WTC11 (cell line): Measurements from ENCODE around the gene SEMA4F. TPM values are rescaled to one million over a fixed set of nuclear protein-coding genes. Genes with fewer than 3 reads are reported as not detected.

Experiments
- ATAC-seq: fragments of 200-7000 bp; cut with Tn5 transposase; 2 replicates; pipeline ENCODE4 v1.10.0; 2021; ENCODE audit warnings: mild to moderate bottlenecking, moderate library complexity
- CTCF ChIA-PET: fragments of 300-600 bp; sonication (Branson Sonifier 250); formaldehyde crosslinking; loops from one replicate; lab custom pipeline; 2021; ENCODE audit warnings: antibody characterized with exemption; lab: Charles Lee
- POLR2A ChIA-PET: fragments of 350-600 bp; sonication (Branson Sonifier 250); formaldehyde crosslinking; loops from one replicate; lab custom pipeline; 2021; ENCODE audit warnings: antibody characterized with exemption; lab: Charles Lee
- DNase-seq: peaks from one replicate; pipeline ENCODE4 v3.0.0; 2021; ENCODE audit warnings: low spot score
- H3K27ac Mint-ChIP-seq: 2 replicates; pipeline ENCODE4 v1.8.0; 2021; ENCODE audit warnings: mixed read lengths
- H3K27me3 Mint-ChIP-seq: 2 replicates; pipeline ENCODE4 v1.8.0; 2021; ENCODE audit warnings: low read depth, mild to moderate bottlenecking, moderate library complexity, mixed read lengths
- H3K36me3 Mint-ChIP-seq: 2 replicates; pipeline ENCODE4 v1.8.0; 2021; ENCODE audit warnings: mixed read lengths
- H3K4me1 Mint-ChIP-seq: 2 replicates; pipeline ENCODE4 v1.8.0; 2022; ENCODE audit warnings: mixed read lengths
- H3K4me3 Mint-ChIP-seq: 2 replicates; pipeline ENCODE4 v1.8.0; 2021; ENCODE audit warnings: mild to moderate bottlenecking, moderate library complexity, mixed read lengths
- H3K9me3 Mint-ChIP-seq: 2 replicates; pipeline ENCODE4 v1.8.0; 2021; ENCODE audit warnings: mixed read lengths
- AFF4 ChIP-seq: sonication (generic); formaldehyde crosslinking; IDR thresholded peaks from 2 replicates; pipeline ENCODE4 v1.8.1; 2023; ENCODE audit warnings: mild to moderate bottlenecking, missing genetic modification reagents, borderline replicate concordance
- AR ChIP-seq: fragments of 250-450 bp; sonication (Bioruptor Pico); IDR thresholded peaks from 2 replicates; pipeline ENCODE4 v1.9.0; 2021; ENCODE audit warnings: mild to moderate bottlenecking
- ARID4B ChIP-seq: sonication (generic); formaldehyde crosslinking; IDR thresholded peaks from 2 replicates; pipeline ENCODE4 v1.8.0; 2023; ENCODE audit warnings: missing genetic modification reagents, mild to moderate bottlenecking, borderline replicate concordance
- CTCF ChIP-seq: fragments of 200-600 bp; IDR thresholded peaks from 2 replicates; pipeline ENCODE4 v1.8.0; 2022; ENCODE audit warnings: antibody characterized with exemption
- ETV6 ChIP-seq: sonication (generic); formaldehyde crosslinking; IDR thresholded peaks from 2 replicates; pipeline ENCODE4 v1.8.1; 2022; ENCODE audit warnings: mild to moderate bottlenecking, missing genetic modification reagents
- JAZF1 ChIP-seq: fragments of 250-450 bp; sonication (Bioruptor Pico); IDR thresholded peaks from 2 replicates; pipeline ENCODE4 v1.9.0; 2021; ENCODE audit warnings: moderate library complexity, mild to moderate bottlenecking, inconsistent platforms
- MAX ChIP-seq: sonication (generic); formaldehyde crosslinking; IDR thresholded peaks from 2 replicates; pipeline ENCODE4 v1.8.0; 2022; ENCODE audit warnings: mild to moderate bottlenecking, missing genetic modification reagents
- MYBL2 ChIP-seq: sonication (generic); formaldehyde crosslinking; IDR thresholded peaks from 2 replicates; pipeline ENCODE4 v1.8.1; 2023; ENCODE audit warnings: mild to moderate bottlenecking, moderate library complexity, missing genetic modification reagents
- NR2C2 ChIP-seq: sonication (generic); formaldehyde crosslinking; IDR thresholded peaks from 2 replicates; pipeline ENCODE4 v1.8.0; 2022; ENCODE audit warnings: mild to moderate bottlenecking, missing genetic modification reagents
- SOX15 ChIP-seq: fragments of 250-450 bp; sonication (Bioruptor Pico); IDR thresholded peaks from 2 replicates; pipeline ENCODE4 v1.9.0; 2021; ENCODE audit warnings: mild to moderate bottlenecking
- STAT6 ChIP-seq: sonication (generic); formaldehyde crosslinking; conservative IDR thresholded peaks from 2 replicates; pipeline ENCODE4 v1.8.1; 2023; ENCODE audit warnings: mild to moderate bottlenecking, low read depth, missing genetic modification reagents, moderate library complexity
- ZNF423 ChIP-seq: fragments of 250-450 bp; sonication (Bioruptor Pico); IDR thresholded peaks from 2 replicates; pipeline ENCODE4 v2.1.2; 2022; ENCODE audit warnings: mild to moderate bottlenecking, moderate library complexity
- ZNF425 ChIP-seq: fragments of 250-450 bp; sonication (Bioruptor Pico); conservative IDR thresholded peaks from 2 replicates; pipeline ENCODE4 v1.9.0; 2021; ENCODE audit warnings: mild to moderate bottlenecking
- ZNF671 ChIP-seq: fragments of 250-450 bp; sonication (Bioruptor Pico); IDR thresholded peaks from 2 replicates; pipeline ENCODE4 v1.8.0; 2021; ENCODE audit warnings: mild to moderate bottlenecking
- total RNA-seq: library from RNA; stranded (reverse); gene quantifications from 3 replicates; pipeline ENCODE4 v1.2.3, GENCODE V29; 2021

The SEMA4F gene
- total RNA-seq, 1 experiment from 2014 or later: 5.7 TPM

- peaks cover 9% of the 10 kb centered on the region for H3K4me1 Mint-ChIP-seq
- no peak for ATAC-seq
- 0 out of 2 replicates have a peak, but pooled peaks cover 5% of the 10 kb centered on the region for H3K36me3 Mint-ChIP-seq
- no peak for DNase-seq
- POLR2A ChIA-PET: no interaction called here
- no peaks in the 10 kb centered on the region; the same call in 1 of the 2 replicates for H3K27me3 Mint-ChIP-seq
- H3K4me3 Mint-ChIP-seq: no peak overlapping the region
- no peak overlapping the region for H3K27ac Mint-ChIP-seq
- no peak for TF ChIP-seq AR (CRISPR knock-in tag)
- CTCF ChIA-PET: interaction anchor here (1.4 kb wide), 1 partner anchor 15 kb away, joined by 6 read pairs; no protein-coding TSS in a partner anchor
- peaks cover 5% of the 10 kb centered on the region; the same call in 1 of the 2 replicates for H3K9me3 Mint-ChIP-seq
Observed at GRCh38 chr2:74617122-74617521, 36.9 kb upstream of the SEMA4F start.

GRCh38 chr2:74618410-74619083 is 35.5 kb upstream of the SEMA4F start:
- CTCF ChIA-PET: interaction anchor here (1.4 kb wide), 1 partner anchor 14 kb away, joined by 6 read pairs; no protein-coding TSS in a partner anchor
- POLR2A ChIA-PET: no interaction called here
- no peak for DNase-seq
- H3K9me3 Mint-ChIP-seq: no peaks in the 10 kb centered on the region
- H3K27ac Mint-ChIP-seq: no peak overlapping the region
- H3K36me3 Mint-ChIP-seq: no peaks in the 10 kb centered on the region
- H3K4me1 Mint-ChIP-seq: peaks cover 5% of the 10 kb centered on the region; the same call in 1 of the 2 replicates
- TF ChIP-seq NR2C2 (no peak), ZNF425 (CRISPR knock-in tag) (no peak), ARID4B (CRISPR knock-in tag) (no peak), CTCF (no peak), ETV6 (CRISPR knock-in tag) (no peak), SOX15 (CRISPR knock-in tag) (no peak), MYBL2 (CRISPR knock-in tag) (no peak), ZNF423 (CRISPR knock-in tag) (no peak), JAZF1 (CRISPR knock-in tag) (no peak), ZNF671 (CRISPR knock-in tag) (no peak), MAX (CRISPR knock-in tag) (no peak), STAT6 (CRISPR knock-in tag) (no peak), AFF4 (no peak)
- no peaks in the 10 kb centered on the region for H3K27me3 Mint-ChIP-seq
- ATAC-seq: no peak
- no peak overlapping the region for H3K4me3 Mint-ChIP-seq
